Coronary artery (tissue), 2 donors: ENCODE data around the gene PAK4.
A peak's percentile ranks its signal among the peaks of the same experiment; 100 is the strongest.

Source experiments
- DNase-seq: peaks from one replicate; pipeline ENCODE4 v3.0.0-alpha.2; 2017; ENCODE audit warnings: low spot score
- H3K27ac ChIP-seq, 2 donors: fragments of 200-600 bp; sonication (generic); one replicate each; pipeline ENCODE4 v1.5.1; 2016 to 2019
- H3K4me3 ChIP-seq: fragments of 200-600 bp; sonication (generic); 2 replicates; pipeline ENCODE4 v1.5.1; 2016; ENCODE audit warnings: mild to moderate bottlenecking, moderate library complexity
- TF ChIP-seq, protein P1 (sequence below): fragments of 200-600 bp; sonication (generic); IDR thresholded peaks from one replicate; pipeline ENCODE4 v1.5.1; 2019; ENCODE audit warnings: antibody characterized with exemption

Gene PAK4

DNA sequence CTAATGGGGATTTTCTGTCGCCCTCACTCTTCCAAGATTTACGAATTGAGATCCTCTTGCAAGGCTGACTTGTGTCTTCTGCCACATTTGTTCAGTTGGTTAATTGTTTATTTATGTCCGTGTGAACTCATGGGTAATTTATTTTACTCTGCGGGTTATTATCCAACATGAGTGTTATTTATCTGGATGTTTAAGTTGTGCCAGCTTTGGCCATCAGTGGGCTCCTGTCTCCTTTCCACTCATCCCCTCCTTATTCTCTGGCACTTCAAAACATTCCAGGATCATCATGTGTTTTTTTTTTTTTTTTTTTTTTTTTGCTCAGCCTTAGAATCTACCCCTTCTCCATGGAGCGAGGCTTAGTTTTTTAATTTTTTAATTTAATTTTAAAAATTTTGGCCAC is 22.4 kb upstream of the PAK4 start:
- no peak for DNase-seq
- TF ChIP-seq, protein P1, sequence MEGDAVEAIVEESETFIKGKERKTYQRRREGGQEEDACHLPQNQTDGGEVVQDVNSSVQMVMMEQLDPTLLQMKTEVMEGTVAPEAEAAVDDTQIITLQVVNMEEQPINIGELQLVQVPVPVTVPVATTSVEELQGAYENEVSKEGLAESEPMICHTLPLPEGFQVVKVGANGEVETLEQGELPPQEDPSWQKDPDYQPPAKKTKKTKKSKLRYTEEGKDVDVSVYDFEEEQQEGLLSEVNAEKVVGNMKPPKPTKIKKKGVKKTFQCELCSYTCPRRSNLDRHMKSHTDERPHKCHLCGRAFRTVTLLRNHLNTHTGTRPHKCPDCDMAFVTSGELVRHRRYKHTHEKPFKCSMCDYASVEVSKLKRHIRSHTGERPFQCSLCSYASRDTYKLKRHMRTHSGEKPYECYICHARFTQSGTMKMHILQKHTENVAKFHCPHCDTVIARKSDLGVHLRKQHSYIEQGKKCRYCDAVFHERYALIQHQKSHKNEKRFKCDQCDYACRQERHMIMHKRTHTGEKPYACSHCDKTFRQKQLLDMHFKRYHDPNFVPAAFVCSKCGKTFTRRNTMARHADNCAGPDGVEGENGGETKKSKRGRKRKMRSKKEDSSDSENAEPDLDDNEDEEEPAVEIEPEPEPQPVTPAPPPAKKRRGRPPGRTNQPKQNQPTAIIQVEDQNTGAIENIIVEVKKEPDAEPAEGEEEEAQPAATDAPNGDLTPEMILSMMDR, result no peak
- no peak overlapping the region for H3K27ac ChIP-seq
- H3K4me3 ChIP-seq, result no peak overlapping the region

DNA sequence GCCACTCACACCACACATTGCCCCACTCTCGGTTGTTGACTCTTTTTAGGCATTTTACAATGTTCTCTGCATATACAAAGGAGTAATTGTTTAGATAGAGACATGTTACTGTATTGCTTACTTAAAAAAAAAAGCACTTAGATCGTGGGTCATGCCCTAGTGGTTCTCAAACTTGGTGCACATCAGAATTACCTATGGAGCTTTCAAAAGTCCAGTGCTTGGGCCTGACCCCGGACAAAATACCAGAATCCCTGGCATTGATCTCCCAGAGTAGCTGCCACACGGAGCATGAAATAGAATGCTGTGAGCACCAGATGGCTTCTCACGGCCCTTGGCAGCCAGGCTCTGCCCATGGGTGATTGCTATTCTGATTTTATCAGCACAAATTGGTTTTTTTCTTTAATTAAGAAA is 21.4 kb upstream of the PAK4 start:
- no peak overlapping the region for H3K27ac ChIP-seq
- TF ChIP-seq, protein P1, result no peak
- no peak for DNase-seq

DNA sequence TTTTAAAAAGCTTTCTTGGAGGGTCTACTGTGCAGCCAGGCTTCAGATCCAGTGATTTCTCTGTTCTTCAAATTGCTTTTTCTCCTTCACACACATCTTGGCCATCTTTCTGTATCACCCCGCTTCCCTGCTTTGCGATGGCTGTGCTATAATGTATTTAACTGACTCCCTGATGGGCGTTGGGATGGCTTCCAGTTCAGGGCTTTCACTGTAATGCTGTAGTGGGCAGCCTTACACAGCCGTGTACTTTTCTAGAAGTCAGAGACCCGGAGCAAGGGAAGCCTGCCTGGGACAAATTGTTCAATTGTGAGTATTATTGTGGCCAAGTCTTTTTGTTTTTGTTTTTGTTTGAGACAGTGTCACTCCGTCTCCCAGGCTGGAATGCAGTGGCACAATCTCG is 19.4 kb upstream of the PAK4 start:
- no peak overlapping the region for H3K4me3 ChIP-seq
- no peak for DNase-seq
- TF ChIP-seq, protein P1, result no peak
- H3K27ac ChIP-seq, result no peak overlapping the region

More for the DNA sequence above, 21.4 kb upstream of the PAK4 start:
- H3K4me3 ChIP-seq, result no peak overlapping the region

DNA sequence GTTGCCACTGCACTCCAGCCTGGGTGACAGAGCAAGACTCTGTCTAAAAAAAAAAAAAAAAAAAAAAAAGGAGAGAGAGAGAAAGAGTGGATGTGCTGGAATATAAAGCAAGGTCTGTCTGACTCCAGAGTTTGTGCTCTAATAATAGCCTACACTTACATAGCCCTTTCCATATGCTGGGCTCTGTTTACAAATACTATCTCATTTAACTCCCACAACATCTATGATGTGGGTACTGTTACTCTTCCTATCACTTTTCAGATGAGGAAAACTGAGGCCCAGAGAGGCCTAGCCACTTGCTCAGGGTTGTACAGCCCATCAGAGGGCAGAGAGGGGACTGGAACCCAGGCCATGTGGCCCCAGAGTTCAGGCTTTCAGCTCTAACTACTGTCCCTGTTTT is 15.9 kb upstream of the PAK4 start:
- no peak for DNase-seq
- TF ChIP-seq, protein P1, result no peak
- Histone ChIP-seq H3K4me3 (no peak overlapping the region), H3K27ac (no peak overlapping the region)

DNA sequence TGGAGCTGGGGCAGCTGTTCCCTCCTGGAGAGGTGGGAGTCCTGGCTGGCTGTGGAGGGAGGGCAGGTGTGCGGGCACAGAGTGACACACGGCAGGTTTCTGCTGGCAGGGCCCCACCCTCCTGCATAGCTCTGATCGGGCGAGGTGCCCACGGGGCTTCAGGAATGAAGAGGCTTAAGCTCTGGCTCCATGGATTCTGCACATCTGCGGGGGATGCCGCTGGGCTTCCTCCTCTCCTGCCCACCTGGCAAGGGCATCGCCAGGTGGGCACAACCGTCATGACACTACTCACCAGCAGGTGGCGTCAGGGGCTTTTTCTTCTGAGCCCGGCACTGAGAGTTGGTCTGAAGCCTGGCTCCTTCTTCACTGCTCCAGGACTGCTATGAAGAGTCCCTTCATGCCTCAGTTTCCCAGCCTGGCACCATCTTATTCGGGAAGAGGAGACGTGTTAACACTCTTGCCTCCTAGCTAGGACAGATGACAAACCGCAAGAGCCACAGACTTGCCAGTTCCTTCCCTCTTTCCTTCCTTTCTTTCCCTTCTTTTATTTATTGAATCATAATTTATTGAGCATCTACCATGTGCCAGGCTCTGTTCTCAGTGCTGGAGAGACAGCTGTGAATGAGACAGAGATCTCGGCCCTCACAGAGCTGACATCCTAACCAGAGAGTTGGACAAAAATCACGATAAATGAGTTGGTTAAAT is 15.2 kb upstream of the PAK4 start:
- H3K27ac ChIP-seq, result no peak overlapping the region
- DNase-seq, result no peak
- TF ChIP-seq, protein P1, result peak; percentile 55

DNA sequence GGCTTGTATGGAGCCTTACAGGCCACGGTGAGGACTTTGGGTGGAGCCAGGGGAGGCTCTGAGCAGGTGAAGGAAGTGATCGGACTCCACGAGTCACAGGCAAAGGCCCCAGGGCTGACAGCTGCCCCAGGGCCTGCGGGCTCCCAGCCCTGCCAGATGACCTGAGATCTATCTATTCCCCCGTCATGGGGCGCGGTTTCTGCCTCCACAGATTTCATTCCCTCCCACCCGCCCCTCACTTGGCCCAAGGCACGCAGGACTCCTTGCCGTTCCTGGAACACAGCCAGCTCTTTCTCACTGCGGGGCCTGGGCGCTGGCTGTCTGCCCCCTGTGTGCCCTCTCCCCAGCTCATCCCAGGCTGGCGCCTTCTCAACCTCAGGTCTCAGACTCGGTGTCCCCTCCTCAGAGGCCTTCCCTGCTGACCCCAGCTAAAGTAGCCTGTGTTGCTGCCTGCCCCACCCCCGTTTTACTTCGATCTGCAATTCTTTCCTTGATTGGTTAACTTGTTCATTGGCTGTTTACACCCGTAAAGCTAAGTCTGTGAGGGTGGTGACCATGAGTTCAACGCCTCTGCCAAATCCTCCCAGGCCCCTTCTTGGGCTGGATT is 13.9 kb upstream of the PAK4 start:
- H3K27ac ChIP-seq, result no peak overlapping the region
- H3K4me3 ChIP-seq, result no peak overlapping the region
- TF ChIP-seq, protein P1, result no peak
- no peak for DNase-seq

More for the DNA sequence above, 15.2 kb upstream of the PAK4 start:
- H3K4me3 ChIP-seq, result no peak overlapping the region

DNA sequence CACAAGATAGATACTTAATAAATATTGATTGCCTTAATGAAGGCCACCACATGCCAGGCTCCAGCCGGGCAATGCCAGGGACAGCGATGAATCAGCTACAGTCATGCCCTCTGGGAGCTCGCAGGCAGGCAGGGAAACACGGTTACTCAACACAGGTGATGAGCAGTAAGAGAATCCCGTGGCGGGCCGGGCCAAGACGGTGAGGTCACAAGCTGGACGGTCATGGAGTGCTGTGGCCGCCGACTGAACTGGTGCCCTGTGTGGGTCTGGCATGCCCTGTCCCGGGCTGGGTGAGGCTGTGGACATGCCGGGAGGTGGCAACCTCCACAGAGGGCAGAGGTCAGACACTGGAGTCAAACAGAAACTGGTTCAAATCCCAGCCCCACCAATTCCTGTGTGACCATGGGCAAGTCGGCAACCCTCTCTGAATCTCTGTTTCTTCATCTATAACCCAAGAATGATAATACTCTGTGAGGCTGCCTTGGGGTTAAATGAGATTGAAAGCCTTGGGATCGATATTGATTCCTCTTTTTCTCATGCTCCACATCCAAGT is 13.2 kb upstream of the PAK4 start:
- H3K4me3 ChIP-seq, result no peak overlapping the region
- H3K27ac ChIP-seq, result no peak overlapping the region
- no peak for DNase-seq
- TF ChIP-seq, protein P1, result no peak
